WTC11 (cell line): ENCODE measurements around the gene RAD51.

ENCODE experiments used
- CDX4 ChIP-seq: fragments of 250-450 bp; sonication (Bioruptor Pico); IDR thresholded peaks from 2 replicates; pipeline ENCODE4 v1.9.0; 2021; ENCODE audit warnings: moderate library complexity, mild to moderate bottlenecking, inconsistent platforms, borderline replicate concordance
- CREB1 ChIP-seq: sonication (generic); formaldehyde crosslinking; IDR thresholded peaks from 2 replicates; pipeline ENCODE4 v1.8.0; 2023; ENCODE audit warnings: mild to moderate bottlenecking, missing genetic modification reagents
- CTCF ChIP-seq: fragments of 200-600 bp; IDR thresholded peaks from 2 replicates; pipeline ENCODE4 v1.8.0; 2022; ENCODE audit warnings: antibody characterized with exemption
- ELF4 ChIP-seq: sonication (generic); formaldehyde crosslinking; IDR thresholded peaks from 2 replicates; pipeline ENCODE4 v1.8.1; 2022; ENCODE audit warnings: low read depth, mild to moderate bottlenecking, moderate library complexity, missing genetic modification reagents
- ESRRA ChIP-seq: sonication (generic); formaldehyde crosslinking; IDR thresholded peaks from 2 replicates; pipeline ENCODE4 v1.8.1; 2022; ENCODE audit warnings: mild to moderate bottlenecking, missing genetic modification reagents, borderline replicate concordance
- FOXJ3 ChIP-seq: sonication (generic); formaldehyde crosslinking; IDR thresholded peaks from 2 replicates; pipeline ENCODE4 v1.9.0; 2021; ENCODE audit warnings: missing genetic modification reagents, mild to moderate bottlenecking, borderline replicate concordance
- MXD4 ChIP-seq: fragments of 250-450 bp; sonication (Bioruptor Pico); IDR thresholded peaks from 2 replicates; pipeline ENCODE4 v1.8.0; 2021; ENCODE audit warnings: mild to moderate bottlenecking, moderate library complexity, borderline replicate concordance
- MYBL2 ChIP-seq: sonication (generic); formaldehyde crosslinking; IDR thresholded peaks from 2 replicates; pipeline ENCODE4 v1.8.1; 2023; ENCODE audit warnings: mild to moderate bottlenecking, moderate library complexity, missing genetic modification reagents
- OVOL2 ChIP-seq: fragments of 250-450 bp; sonication (Bioruptor Pico); IDR thresholded peaks from 2 replicates; pipeline ENCODE4 v1.9.0; 2021; ENCODE audit warnings: mild to moderate bottlenecking, borderline replicate concordance
- TEAD1 ChIP-seq: sonication (generic); formaldehyde crosslinking; IDR thresholded peaks from 2 replicates; pipeline ENCODE4 v1.8.0; 2022; ENCODE audit warnings: mild to moderate bottlenecking, missing genetic modification reagents
- ZNF138 ChIP-seq: sonication (generic); formaldehyde crosslinking; conservative IDR thresholded peaks from 2 replicates; pipeline ENCODE4 v1.8.1; 2022; ENCODE audit warnings: mild to moderate bottlenecking, moderate library complexity, missing genetic modification reagents

- no peak for TF ChIP-seq CREB1 (CRISPR knock-in tag)
- no peak for TF ChIP-seq CTCF
- TF ChIP-seq ESRRA: no peak
- no peak for TF ChIP-seq MYBL2 (CRISPR knock-in tag)
- TF ChIP-seq MXD4 (CRISPR knock-in tag): no peak
- no peak for TF ChIP-seq ELF4 (CRISPR knock-in tag)
- no peak for TF ChIP-seq OVOL2
- no peak for TF ChIP-seq TEAD1 (CRISPR knock-in tag)
- no peak for TF ChIP-seq CDX4 (CRISPR knock-in tag)
- TF ChIP-seq FOXJ3 (CRISPR knock-in tag): no peak
- TF ChIP-seq ZNF138: no peak
Observed at GRCh38 chr15:40702077-40702476, 7.1 kb downstream of the RAD51 start.
